K562 (cell line): Measurements from ENCODE around the gene THBS1. TPM values are rescaled to one million over a fixed set of nuclear protein-coding genes. Genes with fewer than 3 reads are reported as not detected.

ENCODE experiments used
- ATAC-seq: fragments of 200-7000 bp; cut with Tn5 transposase; 3 replicates; pipeline ENCODE4 v1.9.1; 2020; ENCODE audit warnings: moderate library complexity
- BruUV-seq: library from RNA; stranded (reverse); fragments of 400-500 nt; replicated peaks from 2 replicates; lab custom pipeline; 2021; lab: Mats Ljungman, UMichigan
- CTCF ChIA-PET: fragments of 300-600 bp; formaldehyde crosslinking; extraction: SDS; loops from one replicate; lab custom pipeline; 2021; ENCODE audit warnings: low intra/inter-chr PET ratio; lab: Yijun Ruan, JAX
- POLR2A ChIA-PET: fragments of 300-600, 350-650 bp; sonication (Branson Sonifier 250); formaldehyde crosslinking; extraction: SDS; loops from one replicate; lab custom pipeline; 2021; ENCODE audit warnings: antibody characterized with exemption, inconsistent platforms; lab: Yijun Ruan, JAX
- DNase-seq, 4 experiments: peaks; one replicate each; pipeline versions ENCODE4 v3.0.0 to v3.0.0-alpha.2; 2011 to 2018; ENCODE audit warnings: low spot score in 3 of 4, mixed read lengths in 3 of 4; ENCODE audit errors: extremely low read depth in 1 of 4
- FAIRE-seq: peaks from 2 replicates; lab custom pipeline; 2011; peaks lifted over from hg19 to GRCh38; lab: Jason Lieb, UNC
- H2AFZ ChIP-seq: 2 replicates; pipeline ENCODE4 v1.6.0; 2011; ENCODE audit warnings: low read depth, low read length, control low read depth, inconsistent platforms
- H3K27ac ChIP-seq: fragments of 200-600 bp; 3 replicates; pipeline ENCODE4 v1.8.0; 2011; ENCODE audit warnings: low read depth, mild to moderate bottlenecking, control low read depth, inconsistent platforms, low read length, moderate library complexity, mixed read lengths; ENCODE audit errors: extremely low read depth
- H3K27me3 ChIP-seq, 2 experiments: fragments of 300-600 bp in 1 of 2; 2 replicates in 1 of 2; 3 replicates in 1 of 2; pipeline versions ENCODE4 v1.6.0 to v1.8.0; 2011; ENCODE audit warnings: inconsistent platforms in 2 of 2, low read length in 2 of 2, mild to moderate bottlenecking in 1 of 2, mixed read lengths in 1 of 2, moderate library complexity in 1 of 2; ENCODE audit not compliant: control insufficient read depth in 2 of 2, insufficient read depth in 2 of 2
- H3K36me3 ChIP-seq: fragments of 300-600 bp; 3 replicates; pipeline ENCODE4 v1.8.0; 2011; ENCODE audit warnings: mild to moderate bottlenecking, low read length, inconsistent platforms; ENCODE audit not compliant: control insufficient read depth, insufficient read depth
- H3K4me1 ChIP-seq, 2 experiments: fragments of 200-600 bp in 1 of 2; replicated peaks in 1 of 2; 2 replicates in 1 of 2; 3 replicates in 1 of 2; pipeline versions ENCODE4 v1.5.1 to v1.8.0; 2011; ENCODE audit warnings: inconsistent platforms in 2 of 2, low read length in 2 of 2, mild to moderate bottlenecking in 1 of 2, mixed read lengths in 1 of 2, moderate library complexity in 1 of 2; ENCODE audit not compliant: control insufficient read depth in 2 of 2, insufficient read depth in 2 of 2
- H3K4me2 ChIP-seq: 2 replicates; pipeline ENCODE4 v1.6.1; 2011; ENCODE audit warnings: low read length, control low read depth, inconsistent platforms, mixed read lengths; ENCODE audit not compliant: insufficient read depth
- H3K4me3 ChIP-seq: fragments of 200-600 bp; sonication (generic), shearing (Covaris generic); 2 replicates; pipeline ENCODE4 v1.5.1; 2016; ENCODE audit warnings: control low read depth, inconsistent platforms
- H3K79me2 ChIP-seq: fragments of 200-600 bp; 3 replicates; pipeline ENCODE4 v1.8.0; 2011; ENCODE audit warnings: low read length, inconsistent platforms; ENCODE audit not compliant: control insufficient read depth, insufficient read depth
- H3K9ac ChIP-seq, 2 experiments: 2 replicates each; pipeline versions ENCODE4 v1.6.0 to v1.6.1; 2011; ENCODE audit warnings: low read depth in 2 of 2, low read length in 2 of 2, control low read depth in 1 of 2, inconsistent platforms in 1 of 2, mild to moderate bottlenecking in 1 of 2, mixed read lengths in 1 of 2; ENCODE audit not compliant: insufficient read depth in 1 of 2
- H3K9me1 ChIP-seq: one replicate; pipeline ENCODE4 v1.6.0; 2011; ENCODE audit warnings: inconsistent platforms, mild to moderate bottlenecking, low read length, moderate library complexity; ENCODE audit not compliant: control insufficient read depth, insufficient read depth
- H3K9me3 ChIP-seq: replicated peaks from 2 replicates; pipeline ENCODE4 v1.5.1; 2011; ENCODE audit warnings: low read depth, low read length, inconsistent platforms; ENCODE audit not compliant: control insufficient read depth, insufficient read depth
- H4K20me1 ChIP-seq: replicated peaks from 2 replicates; pipeline ENCODE4 v1.6.1; 2011; ENCODE audit warnings: low read length, inconsistent platforms, mixed read lengths; ENCODE audit not compliant: control insufficient read depth, insufficient read depth
- FOSL1 ChIP-seq: fragments of 200-800 bp; sonication (Bioruptor generic); conservative IDR thresholded peaks from 2 replicates; pipeline ENCODE4 v1.6.1; 2016; ENCODE audit warnings: missing genetic modification characterization, missing compliant biosample characterization
- MED1 ChIP-seq: sonication (generic); formaldehyde crosslinking; IDR thresholded peaks from 2 replicates; pipeline ENCODE4 v1.8.1; 2023; ENCODE audit warnings: missing genetic modification reagents, borderline replicate concordance
- TEAD4 ChIP-seq, 2 experiments: sonication (generic) in 1 of 2; formaldehyde crosslinking in 1 of 2; IDR thresholded peaks; 2 replicates each; pipeline versions ENCODE4 v1.6.1 to v1.8.0; 2012 to 2022; ENCODE audit warnings: borderline replicate concordance in 1 of 2, inconsistent platforms in 1 of 2, low read length in 1 of 2, mild to moderate bottlenecking in 1 of 2, missing genetic modification reagents in 1 of 2
- WGBS: fragments of 100-300 bp; shearing (Covaris generic); methylation state at CpG from one replicate; pipeline ENCODE4 v1.1.6; 2016; ENCODE audit warnings: low coverage, mixed read lengths; ENCODE audit not compliant: insufficient coverage; ENCODE audit errors: missing lambda C conversion rate; 5-methylcytosine and 5-hydroxymethylcytosine counted together
- in situ Hi-C: fragments of 300-500 bp; cut with MboI; formaldehyde crosslinking; loops from 4 replicates; pipeline ENCODE4 v1.15.0; 2018; ENCODE audit warnings: inconsistent platforms, mixed read lengths
- intact Hi-C: fragments of 100-400 bp; cut with micrococcal nuclease; formaldehyde crosslinking; loops from 2 replicates; pipeline ENCODE4 v1.14.2; 2022
- polyA plus RNA-seq, 8 experiments: library from polyadenylated mRNA; depleted of rRNA in 4 of 8; stranded (reverse) in 5 of 8; unstranded in 3 of 8; fragments of >200 nt; fragmentation: Nextera tagmentation in 2 of 8; fragmentation: Illumina TruSeq in 1 of 8; extraction: Ambion mirVana in 2 of 8; extraction: Trizol in 1 of 8; gene quantifications; 2 replicates each; pipeline versions ENCODE4 v1.2.1 to v1.2.3, GENCODE V29; 2011 to 2014; ENCODE audit warnings: inconsistent platforms in 1 of 8, missing spikeins in 1 of 8
- total RNA-seq, 7 experiments: library from RNA; depleted of rRNA in 6 of 7; stranded (reverse); fragments of >200 nt in 6 of 7; fragmentation: Illumina TruSeq in 2 of 7; extraction: Trizol in 2 of 7; gene quantifications; 2 replicates each; pipeline versions ENCODE4 v1.2.1 to v1.2.3, GENCODE V29; 2011 to 2021; ENCODE audit warnings: low replicate concordance in 1 of 7
- TF ChIP-seq, protein P1 (sequence below): fragments of 450-650 bp; IDR thresholded peaks from 2 replicates; pipeline ENCODE4 v1.6.1; 2016; ENCODE audit warnings: low read depth, mild to moderate bottlenecking, moderate library complexity

THBS1 gene
- total and polyA plus RNA-seq, 9 of the 15 experiments (the other 6 are each of a cell fraction or from before 2014, with no cell fraction given) = 0.04 to 1.3 (median 0.40) TPM

DNA sequence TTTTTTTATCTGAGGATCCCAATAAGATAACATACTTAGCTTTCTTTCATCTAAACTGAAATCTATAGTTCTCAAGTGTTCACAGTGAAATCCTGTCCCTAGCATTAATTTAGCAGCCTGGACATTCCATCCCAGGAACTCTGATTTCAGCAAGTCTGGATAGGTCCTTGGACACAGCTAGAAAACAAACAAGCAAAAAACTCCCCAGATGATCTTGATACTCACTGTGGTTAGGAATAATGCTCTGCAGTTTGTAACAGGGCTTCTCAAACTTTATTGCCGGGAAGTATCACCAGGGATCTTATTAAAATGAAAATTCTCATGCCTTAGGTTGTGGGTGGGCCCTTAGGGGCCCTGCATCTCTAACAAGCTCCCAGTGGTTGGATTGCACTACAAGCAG lies 24.3 kb downstream of the THBS1 start (continued):
- TF ChIP-seq TEAD4 (IDR thresholded peaks at IDR 0.05; ENCODE audit: low read length) (no peak), TEAD4 (CRISPR knock-in tag; IDR thresholded peaks at IDR 0.05; ENCODE audit: borderline replicate concordance) (no peak), MED1 (CRISPR knock-in tag) (no peak)

DNA sequence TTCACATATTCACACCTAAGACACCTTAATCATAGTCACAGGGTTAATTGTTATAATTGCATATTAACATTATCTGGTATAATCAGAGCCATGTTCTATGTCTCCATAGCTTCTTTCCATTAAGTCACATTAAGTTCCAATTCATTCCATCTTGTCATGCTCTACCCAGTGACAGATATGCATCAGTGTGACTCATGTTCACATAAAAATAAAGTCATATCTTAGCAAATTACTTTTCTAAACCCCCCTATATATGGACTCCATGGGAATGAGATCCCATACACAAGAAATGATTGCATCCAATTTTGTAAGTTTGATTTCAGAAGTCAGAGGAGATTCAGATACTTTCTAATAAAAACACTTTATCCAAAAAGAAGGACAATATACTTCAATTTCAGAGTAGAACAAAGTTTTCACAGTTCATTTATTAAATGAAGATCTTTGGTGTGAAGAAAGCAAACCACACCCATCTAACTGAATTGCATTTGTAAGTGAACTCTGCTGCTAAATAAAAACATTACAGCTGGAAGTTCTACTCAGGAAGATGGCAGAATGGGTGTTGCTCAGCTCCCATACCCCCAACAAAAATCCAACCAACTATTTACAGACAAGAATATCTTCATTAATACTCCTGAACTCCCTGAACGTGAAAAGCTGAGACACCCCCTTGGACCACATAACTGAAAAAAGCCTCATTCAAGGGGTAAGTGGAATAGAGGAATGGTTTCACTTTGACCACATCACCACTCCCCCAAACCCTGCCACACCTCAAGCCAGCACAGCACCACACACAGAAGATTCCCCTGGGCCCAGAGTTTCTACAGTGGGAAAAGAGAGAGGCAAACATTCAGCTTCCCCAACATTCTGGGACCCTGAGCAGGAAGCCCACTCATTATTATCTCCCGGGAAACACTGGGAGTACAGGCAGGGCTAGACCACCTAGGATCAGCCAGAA lies 27.6 kb downstream of the THBS1 start:
- Histone ChIP-seq H3K27ac (no peak overlapping the region), H3K79me2 (no peaks in the 10 kb centered on the region), H3K27me3 (peaks cover 7 to 20% of the 10 kb centered on the region in 2 experiments; a peak in 2 of 5 replicates), H3K36me3 (no peaks in the 10 kb centered on the region), H3K4me1 (no peaks in the 10 kb centered on the region), H3K9me1 (no peaks in the 10 kb centered on the region), H4K20me1 (no peaks in the 10 kb centered on the region), H3K4me2 (no peak overlapping the region), H3K9ac (no peak overlapping the region), H2AFZ (no peak overlapping the region), H3K4me3 (no peak overlapping the region), H3K9me3 (no peaks in the 10 kb centered on the region)
- CTCF ChIA-PET = no interaction called here
- FAIRE-seq (no peak), DNase-seq (no peak), ATAC-seq (no peak)
- in situ Hi-C loops = no loop called here
- intact Hi-C loops = no loop called here
- BruUV-seq = no TSS peak
- POLR2A ChIA-PET = interaction anchor here (1.5 kb wide), 1 partner anchor 17 kb away, joined by 4 read pairs; no protein-coding TSS in a partner anchor
- 6% methylated on average over 2 of the region's 2 CpGs for WGBS
- TF ChIP-seq, protein P1, sequence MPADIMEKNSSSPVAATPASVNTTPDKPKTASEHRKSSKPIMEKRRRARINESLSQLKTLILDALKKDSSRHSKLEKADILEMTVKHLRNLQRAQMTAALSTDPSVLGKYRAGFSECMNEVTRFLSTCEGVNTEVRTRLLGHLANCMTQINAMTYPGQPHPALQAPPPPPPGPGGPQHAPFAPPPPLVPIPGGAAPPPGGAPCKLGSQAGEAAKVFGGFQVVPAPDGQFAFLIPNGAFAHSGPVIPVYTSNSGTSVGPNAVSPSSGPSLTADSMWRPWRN = no peak
- TF ChIP-seq FOSL1 (tag) = peak; percentile 40
